Chondrocyte (in vitro differentiated cells): ENCODE results near the gene ABCB9. TPM values are rescaled to one million over a fixed set of nuclear protein-coding genes. Genes with fewer than 3 reads are reported as not detected.
"Not testable (repeated sequence)": the region's sequence is repeated elsewhere in the genome, so short reads cannot be mapped to it uniquely, and the experiment has no call there.

ENCODE experiments used
- DNase-seq: peaks from one replicate; pipeline ENCODE4 v3.0.0; 2021; ENCODE audit warnings: mixed read lengths, low spot score
- H3K27ac Mint-ChIP-seq: one replicate; pipeline ENCODE4 v1.8.0; 2021; ENCODE audit warnings: mild to moderate bottlenecking, moderate library complexity, mixed read lengths; ENCODE audit not compliant: unreplicated experiment
- H3K27me3 Mint-ChIP-seq: 2 replicates; pipeline ENCODE4 v1.8.0; 2021; ENCODE audit warnings: low read depth, mixed read lengths
- H3K36me3 Mint-ChIP-seq: 2 replicates; pipeline ENCODE4 v1.8.0; 2021; ENCODE audit warnings: low read depth, mixed read lengths
- H3K4me1 Mint-ChIP-seq: 2 replicates; pipeline ENCODE4 v1.8.0; 2021; ENCODE audit warnings: low read depth, mild to moderate bottlenecking, mixed read lengths
- H3K4me3 Mint-ChIP-seq: one replicate; pipeline ENCODE4 v1.8.0; 2021; ENCODE audit warnings: mild to moderate bottlenecking, moderate library complexity, mixed read lengths; ENCODE audit not compliant: unreplicated experiment
- H3K9me3 Mint-ChIP-seq: 2 replicates; pipeline ENCODE4 v1.8.0; 2021; ENCODE audit warnings: low read depth, mixed read lengths
- CTCF ChIP-seq: fragments of 200-600 bp; sonication (generic); IDR thresholded peaks from 2 replicates; pipeline ENCODE4 v1.5.0; 2021; ENCODE audit warnings: antibody characterized with exemption, mild to moderate bottlenecking, moderate library complexity
- total RNA-seq: library from RNA; stranded (reverse); gene quantifications from 3 replicates; pipeline ENCODE4 v1.2.1, GENCODE V29; 2021

ABCB9 gene
- total RNA-seq, 1 donor from 2014 or later = 14.2 TPM

- Mint-ChIP-seq H3K36me3 (peaks cover 1% of the 10 kb centered on the region), H3K27ac (peak overlapping the region; percentile 99), H3K4me3 (no peak overlapping the region), H3K9me3 (no peaks in the 10 kb centered on the region), H3K27me3 (no peaks in the 10 kb centered on the region), H3K4me1 (peaks cover 56% of the 10 kb centered on the region)
- DNase-seq = peak; percentile 98
- peak; percentile 75 for TF ChIP-seq CTCF
Measured at GRCh38 chr12:122946690-122947341, 19.4 kb downstream of the ABCB9 start.

GRCh38 chr12:122944605-122945592 is 21.4 kb downstream of the ABCB9 start:
- no peak overlapping the region for H3K4me3 Mint-ChIP-seq
- peaks cover 60% of the 10 kb centered on the region for H3K4me1 Mint-ChIP-seq
- H3K27ac Mint-ChIP-seq = peak overlapping the region; percentile 65
- peaks cover 1% of the 10 kb centered on the region for H3K36me3 Mint-ChIP-seq
- no peak for DNase-seq
- no peaks in the 10 kb centered on the region for H3K9me3 Mint-ChIP-seq
- no peaks in the 10 kb centered on the region for H3K27me3 Mint-ChIP-seq
- TF ChIP-seq CTCF = no peak

GRCh38 chr12:122943196-122943595 is 23.1 kb downstream of the ABCB9 start:
- no peaks in the 10 kb centered on the region for H3K27me3 Mint-ChIP-seq
- H3K9me3 Mint-ChIP-seq = no peaks in the 10 kb centered on the region
- peaks cover 59% of the 10 kb centered on the region for H3K4me1 Mint-ChIP-seq
- TF ChIP-seq CTCF = no peak
- DNase-seq = no peak
- no peak overlapping the region for H3K4me3 Mint-ChIP-seq
- peak overlapping the region; percentile 74 for H3K27ac Mint-ChIP-seq
- no peaks in the 10 kb centered on the region for H3K36me3 Mint-ChIP-seq

GRCh38 chr12:122942637-122943036 is 23.6 kb downstream of the ABCB9 start:
- Mint-ChIP-seq H3K36me3 (peaks cover 2% of the 10 kb centered on the region), H3K4me3 (no peak overlapping the region), H3K27ac (no peak overlapping the region), H3K27me3 (no peaks in the 10 kb centered on the region), H3K9me3 (no peaks in the 10 kb centered on the region), H3K4me1 (peaks cover 55% of the 10 kb centered on the region)
- no peak for TF ChIP-seq CTCF
- DNase-seq = no peak

- H3K4me1 Mint-ChIP-seq = peaks cover 42% of the 10 kb centered on the region
- H3K27me3 Mint-ChIP-seq, H3K4me3 Mint-ChIP-seq, H3K36me3 Mint-ChIP-seq, H3K9me3 Mint-ChIP-seq, DNase-seq: not testable (repeated sequence)
- peak overlapping the region; percentile 49 for H3K27ac Mint-ChIP-seq
Measured at GRCh38 chr12:122941351-122941750, 24.9 kb downstream of the ABCB9 start.
